Measurements from ENCODE around the gene TPH1.

The TPH1 gene

DNA sequence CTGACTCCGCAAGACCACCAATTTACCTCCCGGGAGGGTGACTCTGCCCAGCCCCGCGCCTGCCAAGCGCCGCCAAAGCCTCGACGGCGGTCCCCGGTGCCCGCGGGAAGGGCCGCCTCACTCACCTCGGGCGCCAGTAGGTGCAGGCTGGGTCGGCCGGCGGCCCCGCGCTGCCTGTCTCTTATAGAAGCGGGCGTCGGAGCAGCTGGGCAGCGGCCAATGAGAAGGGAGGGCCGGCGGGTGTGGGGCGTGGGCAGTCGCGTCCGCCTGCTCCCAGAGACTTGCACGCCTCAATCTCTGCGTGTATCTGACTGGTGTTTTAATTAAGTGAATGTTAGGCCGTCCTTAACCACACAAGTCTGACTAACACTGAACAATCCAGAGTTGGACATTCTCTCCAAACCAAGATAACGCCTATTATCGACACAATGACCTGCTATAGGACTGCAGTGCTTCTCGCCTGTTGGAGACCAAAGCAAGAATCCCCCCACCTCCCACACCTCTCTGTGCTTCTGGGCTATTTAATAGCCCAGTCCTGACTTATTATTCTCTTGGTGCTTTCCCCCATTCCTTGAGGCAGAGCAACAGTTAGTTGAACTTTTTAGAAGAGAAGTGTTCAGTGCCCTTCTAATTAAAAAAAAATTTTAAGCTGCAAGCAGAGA is at the start of gene TPH1:
TPH1 (minus strand) TSS at position 154 of the 662 bp plus-strand sequence. CDS start 5,507 bp downstream, outside the sequence.
- no peak for DNase-seq (ENCODE audit: low spot score)

DNA sequence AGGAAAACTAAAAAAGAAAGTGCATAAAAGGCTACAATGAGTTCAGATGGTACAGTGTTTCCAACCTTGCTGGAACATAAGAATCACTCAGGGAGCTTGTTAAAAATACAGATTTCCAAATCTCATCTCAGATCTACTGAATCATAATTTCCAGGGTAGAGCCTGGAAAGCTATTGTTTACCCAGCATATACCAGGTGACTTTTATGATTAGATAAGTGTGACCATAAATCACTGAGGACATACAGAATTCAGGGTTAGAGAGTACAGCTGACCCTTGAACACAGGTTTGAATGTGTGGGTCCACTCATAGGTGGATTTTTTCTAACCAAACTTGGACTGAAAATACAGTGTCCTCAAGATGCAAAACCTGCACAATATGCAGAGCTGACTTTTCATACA is 47.9 kb upstream of the TPH1 start:
- DNase-seq (ENCODE audit: low spot score), result no peak

DNA sequence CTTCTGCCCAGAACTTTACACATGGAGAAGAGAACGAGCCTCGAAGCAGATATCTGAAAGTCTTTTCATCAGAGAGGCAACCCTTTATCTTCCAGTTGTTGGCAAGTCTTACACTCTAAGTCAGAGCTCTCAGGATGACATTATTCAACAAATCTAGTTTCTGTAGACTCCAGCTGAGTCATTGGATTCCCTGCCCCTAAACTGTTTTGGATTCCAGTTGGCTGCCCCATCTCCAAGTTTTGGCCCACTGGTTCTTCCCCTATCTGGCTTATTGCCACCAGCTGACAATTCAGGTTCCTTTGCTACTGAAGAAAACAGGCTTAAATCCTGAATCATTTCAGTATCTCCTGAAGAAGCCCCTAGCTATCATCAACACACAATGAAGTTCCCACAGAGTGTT is 45.7 kb upstream of the TPH1 start:
- no peak for DNase-seq (ENCODE audit: low spot score)

DNA sequence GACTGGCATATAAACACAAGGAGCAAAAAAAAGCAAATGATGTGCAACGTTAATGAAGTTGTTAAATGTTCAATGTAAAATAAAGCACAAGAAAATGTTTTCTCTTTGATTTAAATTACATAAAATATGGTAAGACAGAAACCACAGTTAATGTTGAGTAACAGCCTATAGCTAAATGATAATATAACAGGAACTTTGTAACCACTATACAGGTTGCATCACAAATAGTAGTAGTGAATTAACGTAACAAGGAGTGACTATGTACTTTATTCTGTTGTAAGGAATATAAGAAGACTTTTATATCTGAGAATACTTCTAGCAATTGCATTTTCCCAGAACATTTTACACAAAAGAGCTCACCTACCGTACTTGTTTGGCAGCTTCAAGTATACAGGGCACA is 42.9 kb upstream of the TPH1 start:
- DNase-seq (ENCODE audit: low spot score), result no peak

DNA sequence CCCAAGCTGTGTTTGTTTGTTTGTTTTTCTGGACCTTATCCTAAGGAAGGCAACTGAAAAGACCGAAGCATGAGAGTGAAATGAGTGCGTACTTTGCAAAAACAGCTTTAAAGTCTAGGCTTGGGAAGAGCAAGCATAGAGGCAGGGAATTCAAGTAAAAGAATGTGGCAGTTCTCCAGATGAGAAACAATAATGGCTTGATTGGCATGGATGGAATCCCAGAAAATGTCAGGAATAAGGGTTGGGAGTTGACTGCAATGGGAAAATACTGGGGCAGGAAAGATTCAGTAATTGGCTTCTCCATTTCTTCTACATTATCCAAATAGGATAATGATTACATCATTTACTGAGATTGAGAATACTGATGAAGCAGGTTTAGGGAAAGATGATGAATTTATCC is 42.3 kb upstream of the TPH1 start:
- no peak for DNase-seq (ENCODE audit: low spot score)

DNA sequence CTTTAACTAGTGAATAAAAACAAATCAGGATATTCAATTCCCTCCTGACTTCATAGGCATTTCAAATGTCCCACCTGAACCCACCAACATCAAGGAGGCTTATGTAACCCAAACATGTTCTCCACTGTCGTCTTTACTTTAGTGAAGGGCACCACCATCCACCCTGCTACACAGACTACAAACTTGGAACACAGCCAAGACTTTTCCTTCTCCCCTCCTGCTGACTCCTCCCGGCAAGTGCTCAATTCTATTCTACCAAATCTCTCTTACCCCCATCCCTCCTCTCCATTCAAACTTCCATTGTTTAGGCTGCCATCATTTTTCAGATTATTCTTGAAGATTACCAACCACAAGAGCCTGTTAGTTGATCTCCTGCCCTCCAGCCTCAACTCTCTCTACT is 35.5 kb upstream of the TPH1 start:
- DNase-seq (ENCODE audit: low spot score), result no peak

DNA sequence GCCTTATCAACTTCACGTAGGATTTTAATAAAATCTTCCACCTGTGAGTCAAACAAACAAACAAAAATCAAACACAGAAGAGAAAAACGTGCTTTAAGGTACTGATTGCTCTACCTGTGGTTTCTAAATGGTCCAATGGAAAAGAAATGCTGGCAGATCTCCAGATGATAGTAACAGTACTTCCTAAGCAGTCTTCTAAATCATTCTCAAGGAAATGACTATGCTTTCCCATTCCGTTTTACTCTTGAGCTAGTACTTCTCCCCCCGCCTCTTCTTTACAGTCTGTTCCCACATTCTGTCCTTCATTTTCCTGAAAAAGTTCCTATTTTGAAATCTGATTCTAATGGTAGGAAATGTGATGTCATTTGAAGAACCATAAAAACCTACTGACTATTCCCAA is 34.4 kb upstream of the TPH1 start:
- no peak for DNase-seq (ENCODE audit: low spot score)

DNA sequence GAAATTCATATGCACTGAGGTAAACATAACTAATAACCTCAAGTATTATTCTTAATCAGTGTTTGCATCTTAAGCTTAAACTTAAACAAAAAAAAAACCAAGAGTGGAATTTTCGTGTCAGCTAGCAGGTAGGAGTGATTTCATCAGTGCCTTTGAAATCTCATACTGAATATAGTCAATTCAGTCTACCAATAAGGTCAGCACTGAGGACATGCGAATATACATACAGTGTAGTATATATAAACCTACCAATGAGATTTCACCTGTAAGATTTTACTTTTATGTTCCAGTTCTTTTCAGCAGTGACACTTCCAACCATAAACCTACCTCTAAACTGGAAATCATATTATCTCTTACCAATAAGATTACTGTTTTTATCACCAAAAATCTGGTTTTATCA is 32.8 kb upstream of the TPH1 start:
- DNase-seq (ENCODE audit: low spot score), result no peak

DNA sequence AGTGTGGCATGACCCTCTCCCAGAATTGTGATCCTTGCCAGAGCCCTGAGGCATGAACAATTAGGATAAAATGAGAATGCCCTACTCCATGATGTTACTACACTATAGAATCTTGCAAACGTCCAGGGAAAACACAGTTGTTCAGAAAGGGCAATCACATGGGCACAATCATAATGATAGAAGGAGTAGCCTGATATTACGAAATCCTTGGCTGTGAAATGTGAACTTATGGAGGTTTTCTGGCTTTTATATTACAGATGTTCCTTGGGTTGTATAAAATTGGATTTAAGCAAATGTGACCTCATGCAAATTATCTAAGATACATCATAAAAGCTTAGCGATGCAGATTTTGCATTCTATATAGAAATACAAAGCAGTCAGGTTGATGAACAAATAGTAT is 29.4 kb upstream of the TPH1 start:
- DNase-seq (ENCODE audit: low spot score), result no peak

DNA sequence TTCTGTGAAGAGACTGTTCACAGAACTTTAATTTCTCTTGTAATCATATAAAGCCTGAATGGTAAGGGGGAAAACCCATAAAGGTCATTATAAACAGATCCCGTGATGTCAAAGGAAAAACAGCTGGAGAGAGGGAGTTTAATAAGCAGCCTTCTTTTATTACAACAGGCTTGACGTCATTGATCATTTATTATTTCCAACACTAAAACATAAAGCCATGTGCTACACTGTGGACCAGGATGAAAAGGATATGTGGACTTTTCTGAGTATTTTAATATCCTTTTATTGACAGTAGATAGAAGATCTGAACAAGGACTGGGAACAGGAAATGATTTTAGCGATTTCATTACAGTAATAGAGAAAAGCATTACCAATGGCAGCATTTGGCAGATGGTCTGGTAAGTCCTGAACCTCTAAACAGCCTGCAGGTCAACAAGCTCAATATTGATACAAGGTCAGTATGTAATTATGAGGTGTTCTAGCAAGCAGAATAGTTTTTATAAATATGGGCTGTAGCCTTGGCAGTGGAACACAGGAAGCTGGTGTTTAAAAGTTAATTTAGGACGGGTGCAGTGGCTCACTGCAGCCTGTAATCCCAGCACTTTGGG is 25.1 kb upstream of the TPH1 start:
- DNase-seq (ENCODE audit: low spot score), result no peak

DNA sequence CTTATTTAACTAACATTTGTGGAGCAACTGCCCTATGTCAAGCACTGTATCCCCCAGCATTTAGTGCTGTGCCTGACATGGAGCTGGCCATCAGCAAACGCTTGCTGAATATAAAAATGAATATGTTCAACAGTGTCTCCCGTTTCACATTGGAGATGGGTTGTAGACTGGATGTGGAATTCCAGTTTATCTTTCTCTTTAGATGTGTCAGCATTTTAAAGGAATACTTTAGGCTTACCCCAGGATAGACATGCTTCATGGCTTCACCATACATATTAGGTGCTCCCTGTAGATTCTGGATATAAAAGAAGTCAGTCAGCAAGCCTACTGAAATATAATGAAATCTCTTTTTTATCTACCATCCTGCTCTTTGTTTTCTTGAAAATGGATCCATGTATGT is 21.3 kb upstream of the TPH1 start:
- DNase-seq (ENCODE audit: low spot score), result no peak

DNA sequence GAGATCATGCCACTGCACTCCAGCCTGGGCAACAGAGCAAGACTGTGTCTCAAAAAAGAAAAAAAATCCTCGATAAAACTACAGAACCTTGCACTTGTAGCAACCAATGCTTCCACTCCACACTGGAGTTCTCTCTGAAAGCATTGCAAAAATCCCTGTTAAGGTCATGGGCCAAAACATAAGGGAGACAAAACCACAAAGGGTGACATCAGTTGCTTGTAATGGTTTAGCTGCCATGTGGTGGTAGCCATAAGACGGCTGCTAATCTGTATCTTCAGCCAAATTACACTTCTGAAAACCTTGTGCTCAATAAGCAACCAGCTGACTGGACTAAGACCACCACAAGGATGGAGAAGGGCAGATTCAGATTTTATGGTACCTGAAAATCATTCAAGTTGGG is 20.6 kb upstream of the TPH1 start:
- DNase-seq (ENCODE audit: low spot score), result no peak

DNA sequence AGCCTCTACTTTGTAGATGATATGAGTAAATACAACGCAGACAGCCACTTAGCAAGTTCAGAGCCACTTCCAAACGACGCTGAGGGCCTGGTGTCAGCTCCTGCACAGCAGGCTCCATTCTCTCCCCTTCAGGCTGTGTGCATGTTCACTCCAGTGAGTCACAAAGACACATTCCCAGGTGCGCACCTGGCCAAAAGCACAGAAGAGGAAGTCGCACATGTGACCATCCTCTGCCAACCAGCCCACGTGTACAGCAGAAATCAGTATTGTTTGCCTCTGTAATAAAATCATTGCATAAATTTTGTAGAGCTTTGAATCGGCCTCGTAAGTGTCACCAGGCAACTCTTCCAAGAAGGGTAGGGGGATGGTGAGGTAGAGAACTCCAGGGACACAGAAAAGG is 19.5 kb upstream of the TPH1 start:
- no peak for DNase-seq (ENCODE audit: low spot score)

DNA sequence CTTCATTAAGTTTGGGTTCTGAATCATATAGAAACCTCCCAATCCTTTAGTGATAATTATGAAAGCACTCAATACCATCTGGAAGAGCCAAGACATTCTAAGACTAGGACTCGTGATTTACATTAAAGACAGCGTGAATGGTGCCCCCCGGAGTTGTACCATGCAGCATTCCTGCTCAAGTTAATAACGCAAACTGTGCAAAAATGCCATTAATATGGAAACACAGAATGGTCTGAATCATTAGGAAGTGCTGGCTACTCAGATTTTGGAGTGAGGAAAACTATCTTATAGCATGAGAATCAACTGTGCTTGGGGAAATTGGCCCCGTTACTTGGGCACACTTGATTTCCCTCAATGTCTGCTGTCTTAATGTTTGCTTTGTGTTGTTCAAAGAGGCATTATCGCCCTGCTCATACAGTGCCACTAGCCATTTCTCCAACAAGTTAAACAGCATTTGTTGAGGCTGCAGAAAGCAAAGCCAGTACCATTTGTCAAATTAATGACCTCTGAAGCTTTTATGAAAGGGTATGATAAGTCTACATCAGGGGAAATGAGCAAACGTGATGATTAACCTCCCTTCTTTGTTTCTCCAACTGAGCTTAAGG is 18.5 kb upstream of the TPH1 start:
- no peak for DNase-seq (ENCODE audit: low spot score)

DNA sequence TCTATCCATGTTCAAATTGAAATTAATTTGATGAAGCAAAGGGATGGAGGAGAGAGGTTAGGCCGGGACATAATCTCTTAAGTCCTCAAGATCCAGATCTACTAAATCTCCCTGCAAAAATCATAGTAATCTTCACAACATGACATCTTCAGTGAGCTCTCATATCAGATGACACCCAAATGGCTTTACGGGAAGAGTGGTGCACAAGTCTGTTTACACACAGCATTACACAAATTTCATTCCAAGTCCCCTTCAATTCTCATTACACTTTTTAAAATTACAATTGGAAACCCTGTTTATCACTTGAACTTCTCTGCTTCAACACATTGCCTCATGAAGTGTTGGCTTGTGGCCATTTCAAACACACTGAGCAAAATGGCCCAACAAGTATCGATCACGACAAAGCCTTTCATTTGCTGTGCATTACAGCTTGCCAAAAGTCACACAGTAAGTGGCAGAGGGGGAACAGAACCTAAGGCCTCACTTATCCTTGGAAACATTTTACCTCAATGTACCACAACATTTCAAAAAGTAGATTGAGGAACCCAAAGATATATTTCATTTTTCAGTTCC is 17.9 kb upstream of the TPH1 start:
- no peak for DNase-seq (ENCODE audit: low spot score)

DNA sequence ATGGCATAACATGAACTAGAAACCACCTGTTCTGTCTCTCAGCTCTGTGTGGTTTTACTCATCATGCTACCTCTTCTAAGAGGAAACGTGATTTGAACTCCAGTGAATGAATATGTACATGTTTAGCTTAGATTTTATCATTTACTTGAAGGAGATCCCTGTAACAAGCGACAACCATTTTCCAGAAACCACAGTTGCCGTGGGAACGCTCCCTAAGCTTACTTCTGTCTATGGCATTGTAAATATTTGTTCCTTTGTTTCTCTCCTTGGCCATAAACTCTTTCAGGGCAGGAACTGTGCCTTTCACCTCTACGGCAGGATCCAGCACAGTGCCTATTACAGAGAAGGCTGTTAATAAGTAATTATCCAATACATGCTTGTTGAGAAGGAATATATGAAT is 17.1 kb upstream of the TPH1 start:
- no peak for DNase-seq (ENCODE audit: low spot score)

DNA sequence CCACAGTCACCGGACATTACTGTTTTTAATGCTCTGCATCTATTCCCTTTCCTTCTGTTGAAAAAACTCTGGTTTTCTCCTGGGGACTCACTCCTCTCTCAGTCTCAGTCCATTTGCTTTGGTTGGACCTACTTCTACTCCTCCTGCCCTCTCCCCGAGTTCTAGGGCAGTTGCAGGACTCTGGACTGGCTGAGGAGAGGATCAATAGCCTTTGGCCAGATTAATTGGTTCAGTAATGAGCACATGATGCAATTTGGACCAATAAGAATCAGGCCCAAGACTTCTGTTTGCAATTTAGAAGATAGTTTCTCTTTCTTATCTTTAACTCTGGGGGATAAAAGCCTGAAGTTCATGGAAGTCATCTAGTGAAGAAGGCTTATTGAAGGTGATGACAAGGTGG is 15.3 kb upstream of the TPH1 start:
- no peak for DNase-seq (ENCODE audit: low spot score)

DNA sequence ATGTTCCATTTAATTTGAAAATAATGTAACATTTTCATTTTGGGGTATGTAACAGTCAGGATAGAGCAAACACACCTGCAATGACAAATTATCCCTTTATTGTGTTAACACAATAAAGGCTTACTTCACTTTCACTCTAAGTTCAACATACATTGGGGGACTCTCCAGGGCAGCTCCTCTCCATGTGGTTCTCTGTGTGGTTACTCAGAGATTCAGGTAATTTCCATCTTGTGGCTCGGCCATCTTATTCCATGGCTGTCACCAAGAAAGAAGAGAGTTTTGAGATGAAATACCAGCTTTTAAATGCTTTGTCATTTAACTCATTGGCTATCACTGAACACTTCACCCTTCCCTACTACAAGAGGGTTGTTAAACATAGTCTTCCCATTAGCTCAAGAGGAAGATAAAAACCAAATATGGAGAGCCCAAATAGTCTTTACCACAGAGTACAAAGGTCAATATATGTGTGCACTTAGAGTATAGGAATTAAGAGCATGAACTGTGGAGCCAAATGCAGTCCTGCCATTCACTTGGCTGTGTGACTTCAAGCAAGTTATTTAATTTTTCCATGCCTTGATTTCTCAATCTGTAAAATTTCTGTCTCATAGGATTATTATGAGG is 10.6 kb upstream of the TPH1 start:
- no peak for DNase-seq (ENCODE audit: low spot score)

DNA sequence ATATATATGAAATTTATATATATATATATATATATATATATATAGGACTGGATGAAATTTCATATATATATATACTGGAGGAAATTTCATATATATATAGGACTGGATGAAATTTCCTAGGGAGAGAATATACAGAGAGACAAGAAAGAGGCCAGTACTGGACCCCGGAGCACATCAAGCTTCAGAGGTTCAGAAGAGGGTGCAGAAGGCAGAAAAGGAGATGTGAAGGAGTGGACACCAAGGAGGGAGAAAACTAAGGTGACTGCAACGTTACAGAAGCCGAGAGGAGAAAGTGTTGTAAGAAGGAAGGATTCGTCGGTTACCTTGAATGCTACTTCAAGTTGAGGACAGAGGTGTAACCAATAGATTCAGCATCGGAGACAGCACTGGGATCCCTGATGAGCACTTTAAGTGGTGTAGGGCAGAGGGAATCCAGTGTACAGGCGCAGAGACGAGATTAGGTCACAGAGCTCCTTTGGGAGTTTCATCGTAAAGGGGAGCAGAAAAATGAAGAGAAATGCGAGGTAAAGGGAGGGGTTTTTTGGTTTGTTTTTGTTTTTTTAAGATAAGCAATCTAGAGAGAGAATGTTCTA is 8.5 kb upstream of the TPH1 start:
- no peak for DNase-seq (ENCODE audit: low spot score)

DNA sequence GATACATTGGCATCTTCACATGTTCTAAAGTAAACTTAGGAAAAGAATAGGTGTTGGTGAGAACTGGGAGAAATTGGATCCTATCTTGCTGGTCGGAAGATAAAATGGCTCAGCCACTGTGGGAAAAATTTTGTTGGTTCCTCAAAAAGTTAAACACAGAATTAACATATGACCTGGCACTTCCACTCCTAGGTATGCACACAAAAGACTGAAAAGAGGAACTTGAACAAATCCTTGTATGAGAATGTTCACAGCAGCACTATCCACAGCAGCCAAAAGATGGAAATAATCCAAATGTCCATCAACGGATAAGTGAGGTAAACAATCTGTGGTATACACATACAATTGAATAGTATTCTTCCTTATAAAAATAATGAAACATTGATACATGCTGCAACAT is 4.8 kb upstream of the TPH1 start:
- no peak for DNase-seq (ENCODE audit: low spot score)

DNA sequence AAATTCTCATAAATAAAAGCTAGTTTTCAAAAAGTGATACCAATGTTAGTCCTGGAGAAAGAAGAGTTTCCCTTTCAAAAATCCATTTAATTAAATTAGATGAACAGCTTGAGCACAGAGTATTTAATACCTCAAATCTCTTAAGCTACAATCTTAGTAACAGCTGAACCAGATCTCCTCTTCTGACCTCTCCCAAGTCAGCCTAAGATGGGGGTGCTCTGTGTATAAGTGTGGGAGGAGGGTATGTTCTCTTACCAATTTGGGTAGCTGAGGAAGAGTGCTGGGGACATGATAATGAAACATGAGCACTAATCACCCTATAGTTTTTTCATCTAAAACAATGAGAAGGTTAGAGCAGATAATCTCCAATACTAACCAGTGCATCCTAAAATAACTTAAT is 9.6 kb downstream of the TPH1 start:
- DNase-seq (ENCODE audit: low spot score), result no peak

DNA sequence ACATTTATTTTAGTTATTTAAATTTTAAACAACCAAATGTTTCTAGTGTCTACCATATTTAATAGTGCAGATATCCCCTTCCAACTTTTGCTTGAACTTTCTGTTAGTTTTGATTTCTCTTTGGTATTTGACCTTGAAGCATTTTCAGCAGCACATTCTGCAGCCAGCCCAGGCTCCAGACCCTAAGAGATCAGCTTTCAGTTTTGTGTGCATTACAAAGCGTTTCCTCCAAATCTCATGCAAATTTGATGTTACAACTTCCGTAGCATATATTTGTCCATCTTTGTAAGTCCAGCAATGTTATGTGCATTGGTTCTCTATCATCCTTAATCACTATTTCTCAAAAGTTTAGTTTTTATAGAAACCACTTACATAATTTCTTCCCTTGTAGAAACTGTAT is 18.6 kb downstream of the TPH1 start:
- DNase-seq (ENCODE audit: low spot score), result no peak

DNA sequence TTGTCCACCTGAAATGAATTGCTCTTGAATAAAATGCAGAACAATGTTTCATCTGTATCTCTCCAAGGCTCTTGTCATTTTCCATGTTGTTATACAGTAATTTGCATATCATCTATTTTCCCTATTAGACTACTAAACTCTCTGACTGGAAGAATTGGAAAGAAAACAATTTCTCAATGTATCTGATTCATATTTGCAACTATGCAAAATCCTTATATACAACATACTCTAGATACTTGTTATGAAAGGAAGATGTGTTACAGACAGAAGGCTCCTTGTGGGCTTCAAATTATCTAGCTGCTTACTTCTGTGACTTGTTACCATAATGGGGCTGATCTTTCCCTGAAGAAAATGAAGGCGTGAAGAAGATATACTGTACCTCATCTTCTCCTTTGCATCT is 23.6 kb downstream of the TPH1 start:
- no peak for DNase-seq (ENCODE audit: low spot score)
